ENCODE results near the gene PPT2.

The PPT2 gene

DNA sequence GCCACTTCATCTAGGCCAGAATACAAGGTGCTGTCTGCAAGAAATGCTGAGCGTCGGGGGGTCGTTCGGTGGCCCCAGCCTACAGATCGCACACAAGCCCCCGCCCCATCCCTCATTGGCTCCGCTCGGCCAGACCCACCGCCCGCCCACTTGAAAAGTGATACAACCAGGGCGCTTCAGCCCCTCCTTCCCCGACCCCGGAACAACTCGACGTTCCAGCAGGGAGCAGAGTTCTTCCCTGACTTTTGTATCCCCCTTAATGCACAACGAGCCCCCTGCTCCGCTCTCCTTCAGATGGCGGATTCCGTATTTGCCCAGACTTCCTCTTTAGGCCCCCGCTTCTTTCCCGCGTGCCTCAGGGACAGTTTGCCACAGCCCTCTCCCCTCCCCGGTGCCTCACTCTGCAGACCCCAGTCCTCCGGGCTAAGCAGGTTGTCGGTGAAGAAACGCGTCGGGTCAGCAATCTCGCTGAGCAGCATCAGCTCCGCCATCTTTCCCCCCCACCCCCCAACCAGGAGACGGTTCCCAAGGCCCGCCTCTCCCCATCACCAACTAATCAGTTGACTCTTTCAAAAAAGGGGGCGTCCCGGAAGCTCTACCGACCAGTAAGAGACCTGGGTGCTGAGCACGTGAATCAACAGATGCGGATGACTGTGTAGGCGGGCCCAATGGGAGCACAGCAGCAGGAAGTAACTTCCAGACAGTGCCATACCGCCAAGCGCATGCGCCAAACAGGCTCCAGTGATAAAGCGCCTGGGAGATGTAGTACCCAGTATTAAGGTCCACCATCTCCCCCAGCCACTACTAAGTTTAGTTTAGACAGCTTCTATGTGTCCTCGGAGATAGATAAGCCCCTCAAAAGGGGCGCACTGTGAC, 26.0 kb upstream of the PPT2 start, which contains the start of gene ATF6B:
ATF6B (minus strand) TSS at position 530 of the 876 bp plus-strand sequence; CDS start at position 491, 39 bp downstream.
- no peaks in the 10 kb centered on the region for H3K27me3 ChIP-seq (ENCODE audit: insufficient read depth, poor library complexity, severe bottlenecking)
- peak; percentile 99 to 100 for DNase-seq (ENCODE audit: low read depth in 1 of 2, low spot score in 1 of 2)
- peak within 1 kb of the TSS; percentile 82 for H3K27ac ChIP-seq (replicated peaks)
- peak within 1 kb of the TSS; percentile 99 for H3K4me3 ChIP-seq (replicated peaks; ENCODE audit: insufficient read depth, low read length)
- TF ChIP-seq POLR2AphosphoS5 (IDR thresholded peaks at IDR 0.05; ENCODE audit: low read depth), result peak; percentile 58; the same call in 1 of the 2 replicates
- TF ChIP-seq, protein P1, sequence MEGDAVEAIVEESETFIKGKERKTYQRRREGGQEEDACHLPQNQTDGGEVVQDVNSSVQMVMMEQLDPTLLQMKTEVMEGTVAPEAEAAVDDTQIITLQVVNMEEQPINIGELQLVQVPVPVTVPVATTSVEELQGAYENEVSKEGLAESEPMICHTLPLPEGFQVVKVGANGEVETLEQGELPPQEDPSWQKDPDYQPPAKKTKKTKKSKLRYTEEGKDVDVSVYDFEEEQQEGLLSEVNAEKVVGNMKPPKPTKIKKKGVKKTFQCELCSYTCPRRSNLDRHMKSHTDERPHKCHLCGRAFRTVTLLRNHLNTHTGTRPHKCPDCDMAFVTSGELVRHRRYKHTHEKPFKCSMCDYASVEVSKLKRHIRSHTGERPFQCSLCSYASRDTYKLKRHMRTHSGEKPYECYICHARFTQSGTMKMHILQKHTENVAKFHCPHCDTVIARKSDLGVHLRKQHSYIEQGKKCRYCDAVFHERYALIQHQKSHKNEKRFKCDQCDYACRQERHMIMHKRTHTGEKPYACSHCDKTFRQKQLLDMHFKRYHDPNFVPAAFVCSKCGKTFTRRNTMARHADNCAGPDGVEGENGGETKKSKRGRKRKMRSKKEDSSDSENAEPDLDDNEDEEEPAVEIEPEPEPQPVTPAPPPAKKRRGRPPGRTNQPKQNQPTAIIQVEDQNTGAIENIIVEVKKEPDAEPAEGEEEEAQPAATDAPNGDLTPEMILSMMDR (IDR thresholded peaks at IDR 0.05; ENCODE audit: insufficient read depth, low read length), result no peak
- TF ChIP-seq SPI1 (IDR thresholded peaks at IDR 0.05; ENCODE audit: borderline replicate concordance, low read depth), result peak; percentile 71; the same call in 1 of the 2 replicates
- TF ChIP-seq, protein P2, sequence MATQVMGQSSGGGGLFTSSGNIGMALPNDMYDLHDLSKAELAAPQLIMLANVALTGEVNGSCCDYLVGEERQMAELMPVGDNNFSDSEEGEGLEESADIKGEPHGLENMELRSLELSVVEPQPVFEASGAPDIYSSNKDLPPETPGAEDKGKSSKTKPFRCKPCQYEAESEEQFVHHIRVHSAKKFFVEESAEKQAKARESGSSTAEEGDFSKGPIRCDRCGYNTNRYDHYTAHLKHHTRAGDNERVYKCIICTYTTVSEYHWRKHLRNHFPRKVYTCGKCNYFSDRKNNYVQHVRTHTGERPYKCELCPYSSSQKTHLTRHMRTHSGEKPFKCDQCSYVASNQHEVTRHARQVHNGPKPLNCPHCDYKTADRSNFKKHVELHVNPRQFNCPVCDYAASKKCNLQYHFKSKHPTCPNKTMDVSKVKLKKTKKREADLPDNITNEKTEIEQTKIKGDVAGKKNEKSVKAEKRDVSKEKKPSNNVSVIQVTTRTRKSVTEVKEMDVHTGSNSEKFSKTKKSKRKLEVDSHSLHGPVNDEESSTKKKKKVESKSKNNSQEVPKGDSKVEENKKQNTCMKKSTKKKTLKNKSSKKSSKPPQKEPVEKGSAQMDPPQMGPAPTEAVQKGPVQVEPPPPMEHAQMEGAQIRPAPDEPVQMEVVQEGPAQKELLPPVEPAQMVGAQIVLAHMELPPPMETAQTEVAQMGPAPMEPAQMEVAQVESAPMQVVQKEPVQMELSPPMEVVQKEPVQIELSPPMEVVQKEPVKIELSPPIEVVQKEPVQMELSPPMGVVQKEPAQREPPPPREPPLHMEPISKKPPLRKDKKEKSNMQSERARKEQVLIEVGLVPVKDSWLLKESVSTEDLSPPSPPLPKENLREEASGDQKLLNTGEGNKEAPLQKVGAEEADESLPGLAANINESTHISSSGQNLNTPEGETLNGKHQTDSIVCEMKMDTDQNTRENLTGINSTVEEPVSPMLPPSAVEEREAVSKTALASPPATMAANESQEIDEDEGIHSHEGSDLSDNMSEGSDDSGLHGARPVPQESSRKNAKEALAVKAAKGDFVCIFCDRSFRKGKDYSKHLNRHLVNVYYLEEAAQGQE (IDR thresholded peaks at IDR 0.05; ENCODE audit: insufficient replicate concordance, low read depth), result no peak
- no peak for TF ChIP-seq GABPA (IDR thresholded peaks at IDR 0.05; ENCODE audit: low read depth)

DNA sequence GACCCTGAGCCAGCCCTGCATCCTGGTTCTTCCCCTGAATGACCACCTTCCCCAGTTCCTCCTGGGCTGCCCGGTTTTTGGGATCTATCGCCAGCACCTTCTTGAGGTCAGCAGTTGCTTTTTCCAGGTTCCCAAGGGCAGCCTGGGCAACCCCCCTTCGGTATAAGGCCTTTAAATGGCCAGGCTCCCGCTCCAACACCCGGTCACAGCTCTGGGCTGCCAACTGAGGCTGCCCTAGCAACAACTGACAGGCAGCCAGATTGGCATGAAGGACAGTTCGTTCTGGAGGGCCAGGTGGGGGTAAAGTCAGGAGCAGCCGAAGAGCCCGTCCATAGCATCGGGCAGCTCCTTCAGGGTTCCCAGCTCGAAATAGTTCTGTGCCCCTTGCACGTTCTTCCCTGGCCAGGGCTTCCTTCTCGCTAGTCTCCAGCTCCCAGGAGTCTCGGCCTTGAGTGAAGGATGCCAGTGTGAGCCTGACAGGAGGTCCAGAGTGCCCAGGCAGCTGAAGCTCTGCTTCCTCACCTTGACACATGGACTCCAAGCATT, 25.1 kb upstream of the PPT2 start:
- Histone ChIP-seq H3K27ac (replicated peaks) (peak overlapping the region; percentile 82), H3K27me3 (ENCODE audit: insufficient read depth, poor library complexity, severe bottlenecking) (no peaks in the 10 kb centered on the region), H3K4me3 (replicated peaks; ENCODE audit: insufficient read depth, low read length) (peak overlapping the region; percentile 66)
- TF ChIP-seq, protein P2 (IDR thresholded peaks at IDR 0.05; ENCODE audit: insufficient replicate concordance, low read depth), result no peak
- TF ChIP-seq, protein P1 (IDR thresholded peaks at IDR 0.05; ENCODE audit: insufficient read depth, low read length), result no peak
- no peak for TF ChIP-seq GABPA (IDR thresholded peaks at IDR 0.05; ENCODE audit: low read depth)
- no peak for TF ChIP-seq POLR2AphosphoS5 (IDR thresholded peaks at IDR 0.05; ENCODE audit: low read depth)
- TF ChIP-seq SPI1 (IDR thresholded peaks at IDR 0.05; ENCODE audit: borderline replicate concordance, low read depth), result no peak
- DNase-seq (ENCODE audit: low read depth in 1 of 2, low spot score in 1 of 2), result no peak

DNA sequence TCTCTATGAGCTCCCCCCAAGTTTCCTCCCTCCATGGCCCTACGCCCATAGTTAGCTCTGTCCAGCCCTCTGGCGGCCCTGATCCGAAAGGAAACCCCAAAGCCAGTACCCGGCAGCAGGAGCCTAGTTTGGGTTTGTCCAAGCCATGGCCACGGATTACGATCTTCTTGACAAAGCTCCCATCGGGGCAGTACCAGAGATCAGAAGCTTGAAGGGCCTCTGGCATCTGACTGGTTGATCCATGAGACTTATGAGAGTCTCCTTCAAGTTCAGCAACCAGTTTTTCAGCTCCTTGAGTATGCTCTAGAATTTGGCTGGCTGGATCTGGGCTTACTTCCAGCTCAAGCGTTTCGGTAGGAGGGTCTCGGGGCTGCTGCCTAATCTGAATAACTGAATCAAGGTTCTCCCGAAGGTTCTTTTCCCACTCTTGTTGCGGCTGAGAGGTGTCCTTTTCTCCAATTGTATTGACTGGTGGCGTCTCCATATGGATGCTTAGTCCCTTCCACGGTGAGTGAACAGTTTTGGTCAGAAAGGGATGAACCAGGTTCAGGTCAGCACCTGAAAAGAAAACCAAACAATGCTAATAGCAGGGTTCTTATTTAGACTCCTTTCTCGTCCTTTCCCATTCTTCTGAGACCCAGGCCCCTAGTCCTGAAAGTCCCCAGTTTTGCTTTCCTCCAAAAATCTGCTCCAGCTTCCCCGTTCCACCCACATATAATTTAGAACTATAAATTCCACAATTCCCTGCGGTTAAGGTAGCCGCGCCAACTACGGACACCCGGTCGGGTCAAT, 24.4 kb upstream of the PPT2 start:
- peak overlapping the region; percentile 82 for H3K27ac ChIP-seq (replicated peaks)

More for the DNA sequence above, 24.4 kb upstream of the PPT2 start:
- Histone ChIP-seq H3K4me3 (replicated peaks; ENCODE audit: insufficient read depth, low read length) (peak overlapping the region; percentile 66), H3K27me3 (ENCODE audit: insufficient read depth, poor library complexity, severe bottlenecking) (no peaks in the 10 kb centered on the region)
- no peak for DNase-seq (ENCODE audit: low read depth in 1 of 2, low spot score in 1 of 2)
- TF ChIP-seq, protein P1 (IDR thresholded peaks at IDR 0.05; ENCODE audit: insufficient read depth, low read length), result no peak
- TF ChIP-seq POLR2AphosphoS5 (IDR thresholded peaks at IDR 0.05; ENCODE audit: low read depth), result no peak
- no peak for TF ChIP-seq GABPA (IDR thresholded peaks at IDR 0.05; ENCODE audit: low read depth)
- TF ChIP-seq SPI1 (IDR thresholded peaks at IDR 0.05; ENCODE audit: borderline replicate concordance, low read depth), result no peak
- TF ChIP-seq, protein P2 (IDR thresholded peaks at IDR 0.05; ENCODE audit: insufficient replicate concordance, low read depth), result no peak
